GM12864 (cell line): ENCODE data around the gene PTPRD.

Experiments
- DNase-seq: peaks from one replicate; pipeline ENCODE4 v3.0.0-alpha.2; 2011; ENCODE audit warnings: low read depth
- H3K4me3 ChIP-seq: 2 replicates; pipeline ENCODE4 v1.5.1; 2011; ENCODE audit warnings: mild to moderate bottlenecking, low read depth, low read length, control low read depth
- TF ChIP-seq, protein P1 (sequence below): IDR thresholded peaks from 2 replicates; pipeline ENCODE4 v1.5.1; 2011; ENCODE audit warnings: low read depth, mild to moderate bottlenecking, moderate library complexity, low read length, control low read depth, inconsistent platforms; ENCODE audit errors: missing control alignments

PTPRD gene

DNA sequence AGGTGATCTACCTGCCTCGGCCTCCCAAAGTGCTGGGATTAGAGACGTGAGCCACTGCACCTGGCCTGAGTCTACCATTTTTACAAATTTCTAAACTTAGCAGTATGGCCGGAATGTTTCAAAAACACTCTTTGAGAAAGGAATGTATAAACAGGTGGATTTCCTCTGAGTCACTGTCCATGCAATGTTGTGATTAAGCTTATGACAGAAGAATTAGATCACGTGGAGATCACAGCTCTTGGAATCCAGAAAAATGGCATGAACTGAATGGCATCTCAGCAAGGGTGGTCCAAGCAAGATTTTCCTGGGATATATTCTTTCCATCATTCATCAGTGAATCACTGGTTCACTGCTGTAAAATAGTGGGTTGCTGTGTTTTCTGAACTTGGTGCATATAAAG lies 865.0 kb downstream of the PTPRD start:
- no peak for DNase-seq
- TF ChIP-seq, protein P1, sequence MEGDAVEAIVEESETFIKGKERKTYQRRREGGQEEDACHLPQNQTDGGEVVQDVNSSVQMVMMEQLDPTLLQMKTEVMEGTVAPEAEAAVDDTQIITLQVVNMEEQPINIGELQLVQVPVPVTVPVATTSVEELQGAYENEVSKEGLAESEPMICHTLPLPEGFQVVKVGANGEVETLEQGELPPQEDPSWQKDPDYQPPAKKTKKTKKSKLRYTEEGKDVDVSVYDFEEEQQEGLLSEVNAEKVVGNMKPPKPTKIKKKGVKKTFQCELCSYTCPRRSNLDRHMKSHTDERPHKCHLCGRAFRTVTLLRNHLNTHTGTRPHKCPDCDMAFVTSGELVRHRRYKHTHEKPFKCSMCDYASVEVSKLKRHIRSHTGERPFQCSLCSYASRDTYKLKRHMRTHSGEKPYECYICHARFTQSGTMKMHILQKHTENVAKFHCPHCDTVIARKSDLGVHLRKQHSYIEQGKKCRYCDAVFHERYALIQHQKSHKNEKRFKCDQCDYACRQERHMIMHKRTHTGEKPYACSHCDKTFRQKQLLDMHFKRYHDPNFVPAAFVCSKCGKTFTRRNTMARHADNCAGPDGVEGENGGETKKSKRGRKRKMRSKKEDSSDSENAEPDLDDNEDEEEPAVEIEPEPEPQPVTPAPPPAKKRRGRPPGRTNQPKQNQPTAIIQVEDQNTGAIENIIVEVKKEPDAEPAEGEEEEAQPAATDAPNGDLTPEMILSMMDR = no peak
- no peak overlapping the region for H3K4me3 ChIP-seq

GRCh38 chr9:9746826-9747225 lies 866.0 kb downstream of the PTPRD start:
- TF ChIP-seq, protein P1 = no peak
- H3K4me3 ChIP-seq = no peak overlapping the region
- no peak for DNase-seq

DNA sequence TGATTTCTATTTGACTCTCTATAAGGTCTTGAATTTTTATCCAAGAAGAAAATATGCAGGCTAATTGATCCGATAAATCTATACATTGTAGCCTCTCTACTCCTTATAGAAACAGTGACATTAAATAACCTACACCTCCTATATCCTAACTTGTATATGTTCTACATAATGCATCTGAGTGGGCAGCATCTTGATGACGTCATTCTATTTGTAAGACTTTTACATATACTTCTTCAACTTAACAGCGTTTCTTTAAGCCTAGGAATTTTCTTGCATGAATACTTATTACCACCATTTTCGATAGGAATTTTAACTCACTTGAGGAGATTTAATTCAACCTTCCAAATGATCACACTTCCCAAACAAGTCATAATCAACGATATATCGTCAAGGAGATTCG lies 869.0 kb downstream of the PTPRD start:
- no peak for DNase-seq
- no peak overlapping the region for H3K4me3 ChIP-seq
- TF ChIP-seq, protein P1 = no peak

- DNase-seq = no peak
- no peak overlapping the region for H3K4me3 ChIP-seq
- TF ChIP-seq, protein P1 = no peak
These were observed 882.6 kb downstream of the PTPRD start for GRCh38 chr9:9730174-9730573.

DNA sequence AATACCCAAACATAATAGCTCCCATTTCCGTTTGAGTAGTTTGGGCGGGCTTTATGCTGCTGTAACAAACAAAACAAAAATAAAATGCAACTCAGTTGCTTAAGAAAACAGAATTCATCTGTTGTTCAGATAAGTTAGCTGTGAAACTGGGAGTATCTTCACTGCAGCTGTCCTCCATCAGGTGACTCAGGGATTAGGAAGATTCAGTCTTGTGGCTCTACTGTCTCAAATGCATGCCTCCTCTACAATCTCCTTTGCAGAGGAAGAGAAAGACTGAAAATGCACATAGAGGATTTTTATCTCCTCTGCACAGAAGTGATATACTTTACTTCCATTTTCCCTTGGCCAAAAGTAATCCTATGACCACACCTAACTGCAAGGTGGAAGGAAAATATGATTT lies 883.7 kb downstream of the PTPRD start:
- no peak overlapping the region for H3K4me3 ChIP-seq
- TF ChIP-seq, protein P1 = no peak
- no peak for DNase-seq

- H3K4me3 ChIP-seq = no peak overlapping the region
- TF ChIP-seq, protein P1 = no peak
- no peak for DNase-seq
These were observed 893.3 kb downstream of the PTPRD start for GRCh38 chr9:9719373-9720112.

- no peak overlapping the region for H3K4me3 ChIP-seq
- TF ChIP-seq, protein P1 = no peak
- no peak for DNase-seq
These were observed 894.1 kb downstream of the PTPRD start for GRCh38 chr9:9718691-9719090.
